ENCODE measurements around the gene ERRFI1.

Gene ERRFI1

DNA sequence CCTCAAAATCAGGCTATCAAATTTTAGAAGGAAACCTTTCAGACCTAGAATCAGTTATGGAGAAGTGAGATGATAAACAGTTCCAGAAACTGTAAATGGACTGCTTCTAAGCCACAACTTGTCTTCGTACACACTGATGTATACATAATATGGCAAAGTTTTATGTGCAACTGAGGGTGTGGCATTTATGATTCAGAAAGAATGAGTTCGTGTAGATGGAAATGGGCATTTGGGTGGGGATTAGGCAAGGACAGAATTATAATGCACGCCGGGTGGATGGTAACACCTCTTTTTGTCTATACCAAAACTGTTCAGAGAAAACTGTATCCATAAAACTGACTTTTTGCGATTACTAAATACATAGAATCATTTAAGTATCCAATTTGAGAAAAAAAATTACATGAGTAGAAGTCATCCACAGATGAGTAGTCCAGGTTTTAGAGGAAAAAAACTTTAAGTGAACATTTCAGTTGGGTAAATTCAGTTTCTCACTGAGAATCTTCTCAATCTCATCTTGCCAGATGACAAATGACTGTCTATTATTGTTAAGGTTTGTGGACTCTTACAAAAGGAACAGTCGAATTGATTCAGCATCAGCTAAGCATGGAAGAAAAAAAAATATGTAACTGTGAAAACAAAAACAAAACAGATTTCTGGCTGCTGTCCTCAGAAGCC, 22.5 kb downstream of the ERRFI1 start:
- DNase-seq = no peak

- DNase-seq = no peak
Observed at GRCh38 chr1:8002921-8003320, 23.2 kb downstream of the ERRFI1 start.

DNA sequence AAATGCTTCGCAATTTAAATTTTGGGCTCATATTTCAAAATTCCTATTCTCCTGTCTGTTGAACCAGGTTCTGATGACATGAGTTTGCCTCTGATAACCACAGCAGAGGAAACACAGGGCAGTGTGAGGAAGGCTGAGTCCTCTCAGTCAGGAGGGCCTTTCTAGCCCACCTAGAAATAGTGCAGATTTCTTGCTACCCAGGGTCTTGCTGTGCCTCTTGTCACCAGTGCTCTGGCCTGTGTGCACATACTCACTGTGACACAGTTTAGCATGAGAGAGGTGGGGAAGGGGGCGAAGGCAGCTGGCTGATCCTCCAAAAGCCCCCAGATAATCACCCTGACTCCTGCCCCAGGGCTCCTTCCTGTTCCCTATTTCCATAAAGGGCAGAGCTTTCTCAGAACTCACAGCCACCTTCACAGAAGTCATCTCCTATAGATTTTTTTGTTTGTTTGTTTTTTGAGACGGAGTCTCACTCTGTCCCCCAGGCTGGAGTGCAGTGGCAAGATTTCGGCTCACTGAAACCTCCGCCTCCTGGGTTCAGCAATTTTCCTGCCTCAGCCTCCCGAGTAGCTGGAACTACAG, 23.7 kb downstream of the ERRFI1 start:
- no peak for DNase-seq

DNA sequence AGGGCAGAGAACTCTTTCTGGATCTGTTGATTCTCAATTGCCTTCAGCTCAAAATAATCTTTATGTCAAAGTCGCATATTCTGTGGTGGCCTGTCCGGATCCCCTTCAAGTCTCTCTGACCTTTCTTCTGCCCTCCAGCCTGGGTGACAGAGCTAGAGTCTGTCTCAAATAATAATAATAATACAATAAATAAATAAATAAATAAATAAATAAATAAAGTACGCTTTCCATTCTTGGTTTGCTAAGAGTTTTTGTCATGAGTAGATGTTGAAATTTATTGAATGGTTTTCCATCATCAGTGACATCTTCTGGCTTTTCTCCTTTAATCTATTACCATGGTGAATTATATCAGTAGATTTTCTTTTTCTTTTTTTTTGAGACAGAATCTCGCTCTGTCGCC, 30.7 kb downstream of the ERRFI1 start:
- DNase-seq = no peak

GRCh38 chr1:7994827-7995226, 31.3 kb downstream of the ERRFI1 start:
- no peak for DNase-seq

- no peak for DNase-seq
Observed at GRCh38 chr1:7993593-7994479, 32.3 kb downstream of the ERRFI1 start.

- no peak for DNase-seq
Observed at GRCh38 chr1:7992885-7993284, 33.2 kb downstream of the ERRFI1 start.

DNA sequence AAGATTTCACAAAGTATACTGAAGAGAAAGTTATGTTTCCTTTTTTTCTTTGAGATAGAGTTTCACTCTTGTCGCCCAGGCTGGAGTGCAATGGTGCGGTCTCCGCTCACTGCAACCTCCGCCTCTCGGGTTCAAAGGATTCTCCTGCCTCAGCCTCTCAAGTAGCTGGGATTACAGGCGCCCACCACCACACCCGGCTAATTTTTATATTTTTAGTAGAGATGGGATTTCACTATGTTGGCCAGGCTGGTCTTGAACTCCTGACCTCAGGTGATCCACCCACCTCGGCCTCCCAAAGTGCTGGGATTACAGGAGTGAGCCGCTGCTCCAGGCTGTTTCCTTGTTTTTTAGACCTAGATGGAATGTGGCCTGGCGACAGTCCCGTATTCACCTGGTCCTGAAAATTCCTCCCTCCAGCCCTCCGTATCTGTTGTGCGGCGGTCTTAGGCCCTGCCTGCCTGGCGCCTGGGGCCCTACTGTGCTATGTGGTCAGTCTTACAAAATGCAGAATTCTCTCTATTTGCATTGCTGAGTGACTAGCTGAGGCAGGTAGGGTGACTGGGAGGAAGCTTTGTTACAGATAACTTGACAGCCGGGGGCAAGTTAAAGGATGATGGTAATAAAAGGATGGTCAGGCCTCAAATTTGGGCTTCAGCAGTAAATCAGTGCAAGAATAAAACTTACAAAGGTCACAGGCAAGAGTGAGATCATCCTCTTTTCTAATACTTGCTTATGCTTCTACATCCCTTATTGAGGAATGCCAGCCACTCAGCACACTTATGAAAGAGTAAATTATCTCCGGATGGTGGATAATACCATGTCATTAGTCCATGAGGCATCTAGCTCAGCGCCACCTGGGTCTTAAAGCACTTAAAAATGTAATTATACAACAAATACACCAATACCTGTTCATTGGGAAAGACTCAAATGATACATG, 34.3 kb downstream of the ERRFI1 start:
- no peak for DNase-seq

- no peak for DNase-seq
Observed at GRCh38 chr1:7989762-7990428, 36.2 kb downstream of the ERRFI1 start.

DNA sequence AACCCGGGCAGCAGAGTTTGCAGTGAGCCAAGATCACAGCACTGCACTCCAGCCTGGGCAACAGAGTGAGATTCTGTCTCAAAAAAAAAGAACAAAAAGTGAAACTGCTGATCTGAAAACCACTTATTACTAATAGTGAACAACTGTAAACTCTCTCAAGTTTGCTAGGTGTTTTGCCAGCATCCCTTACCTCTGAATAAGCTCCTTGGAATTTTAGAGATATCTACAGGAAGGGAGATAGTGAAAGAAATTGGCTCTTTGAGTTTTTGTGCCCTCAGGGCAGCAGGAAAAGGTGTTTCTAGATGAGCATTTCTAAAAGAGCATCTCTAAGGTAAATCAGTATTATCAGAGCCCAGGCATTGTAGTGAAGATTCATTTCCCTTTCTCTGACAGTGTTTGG, 37.5 kb downstream of the ERRFI1 start:
- no peak for DNase-seq

- DNase-seq = no peak
Observed at GRCh38 chr1:7987528-7987927, 38.6 kb downstream of the ERRFI1 start.

GRCh38 chr1:7985851-7986612, 40.1 kb downstream of the ERRFI1 start:
- DNase-seq = no peak

DNA sequence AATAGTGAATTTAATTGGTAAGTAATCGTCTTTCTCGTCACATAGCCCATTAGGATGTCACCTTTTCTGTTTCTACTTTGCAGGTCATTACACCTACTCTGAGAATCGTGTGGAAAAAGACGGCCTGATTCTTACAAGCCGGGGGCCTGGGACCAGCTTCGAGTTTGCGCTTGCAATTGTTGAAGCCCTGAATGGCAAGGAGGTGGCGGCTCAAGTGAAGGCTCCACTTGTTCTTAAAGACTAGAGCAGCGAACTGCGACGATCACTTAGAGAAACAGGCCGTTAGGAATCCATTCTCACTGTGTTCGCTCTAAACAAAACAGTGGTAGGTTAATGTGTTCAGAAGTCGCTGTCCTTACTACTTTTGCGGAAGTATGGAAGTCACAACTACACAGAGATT, 41.3 kb downstream of the ERRFI1 start:
- no peak for DNase-seq

DNA sequence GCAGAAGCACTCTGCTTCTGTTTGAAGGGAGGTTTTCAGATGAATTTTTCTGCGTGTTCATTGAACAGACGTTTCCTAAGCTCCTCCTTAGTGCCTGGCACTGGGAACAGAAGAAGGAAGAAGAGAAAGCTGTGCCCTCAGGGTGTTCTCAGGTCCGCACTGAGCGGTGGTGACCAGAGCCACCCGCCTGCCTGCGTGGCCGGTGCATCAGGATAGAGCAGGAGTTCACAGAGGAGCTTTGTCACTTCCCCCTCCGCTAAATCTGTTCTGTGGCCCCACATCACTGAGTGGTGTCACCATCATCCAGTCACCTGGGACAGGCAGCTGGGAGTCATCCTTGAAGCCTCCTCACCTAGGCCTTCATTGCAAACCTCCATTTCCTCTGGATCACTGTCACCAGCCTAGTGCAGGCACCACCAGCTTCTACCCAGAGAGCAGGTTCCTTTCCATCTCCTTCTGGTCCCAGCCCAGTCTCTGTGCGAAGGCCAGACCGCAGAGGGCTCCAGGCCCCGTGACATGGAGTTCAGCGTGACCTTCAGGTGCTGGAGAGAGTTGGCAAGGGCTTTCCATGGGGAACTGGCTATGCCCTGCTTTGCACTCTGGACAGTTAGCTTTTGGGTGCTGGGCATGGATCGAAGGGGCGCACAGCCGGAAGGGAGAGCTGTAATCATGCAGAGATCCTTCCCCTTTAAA, 42.9 kb downstream of the ERRFI1 start:
- no peak for DNase-seq

- DNase-seq = no peak
Observed at GRCh38 chr1:7980984-7981383, 45.1 kb downstream of the ERRFI1 start.

DNA sequence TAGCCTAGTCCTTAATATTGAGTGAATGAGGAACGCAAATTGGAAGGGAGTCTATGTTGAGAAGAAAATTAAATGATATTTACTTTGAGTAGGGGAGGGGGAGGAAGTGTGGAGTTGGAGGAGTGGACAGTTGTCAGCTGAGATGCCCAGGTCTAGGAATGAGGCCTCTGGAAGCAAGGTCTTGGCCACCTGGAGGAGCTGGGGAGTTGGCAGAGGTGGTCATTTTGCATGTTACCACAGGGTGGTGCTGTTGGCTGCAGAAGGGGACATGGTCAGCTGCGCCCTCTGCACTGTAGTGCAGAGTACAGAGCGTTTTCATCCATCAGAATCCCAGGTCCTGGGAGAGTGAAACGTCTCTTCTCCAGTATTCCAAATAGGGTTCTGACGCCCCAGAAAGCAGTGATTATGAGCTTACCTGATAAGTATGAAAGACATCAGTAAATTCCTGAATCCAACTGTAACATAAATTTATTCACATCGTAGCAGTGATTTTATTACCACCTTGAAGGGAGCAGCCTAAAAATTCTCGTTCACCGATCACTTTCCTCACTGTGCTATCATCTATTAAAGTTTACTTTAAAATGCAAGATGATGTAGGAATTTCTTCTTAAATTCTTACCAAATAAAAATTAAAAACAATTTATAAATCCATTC, 50.8 kb downstream of the ERRFI1 start:
- no peak for DNase-seq

DNA sequence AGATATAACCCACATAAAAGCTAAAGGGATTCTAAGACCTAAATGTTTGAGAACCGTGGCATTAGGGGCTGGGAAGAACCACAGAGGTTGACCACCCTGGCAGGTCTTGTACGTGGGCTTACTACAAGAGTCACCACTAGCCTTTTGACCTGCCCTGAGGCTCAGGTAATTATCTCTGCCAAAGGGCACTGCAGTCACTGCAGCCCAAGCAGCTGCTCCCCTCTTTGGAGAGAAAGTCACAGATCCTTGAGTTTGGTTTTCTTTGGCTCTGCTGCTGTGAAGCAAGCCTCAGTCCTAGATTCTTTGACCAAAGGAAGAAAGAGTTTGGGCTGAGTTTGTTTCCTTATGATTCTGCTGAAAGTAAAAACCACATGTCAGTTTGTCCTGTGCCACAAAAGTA, 53.0 kb downstream of the ERRFI1 start:
- DNase-seq = no peak

DNA sequence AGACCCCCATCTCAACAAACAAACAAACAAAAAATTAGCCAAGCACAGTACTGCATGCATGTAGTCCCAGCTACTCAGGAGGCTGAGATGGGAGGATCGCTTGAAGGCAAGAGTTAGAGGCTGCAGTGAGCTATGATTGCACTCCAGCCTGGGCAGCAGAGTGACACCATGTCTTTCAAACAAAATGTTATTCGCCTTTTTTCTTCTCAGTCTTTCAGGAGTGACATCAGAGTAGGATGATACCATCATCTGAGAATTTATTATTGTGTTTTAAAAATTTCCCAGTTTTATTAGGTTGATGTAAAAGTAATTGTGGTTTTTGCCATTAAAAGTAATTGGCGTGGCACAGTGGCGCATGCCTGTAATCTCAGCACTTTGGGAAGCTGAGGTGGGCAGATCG, 53.8 kb downstream of the ERRFI1 start:
- no peak for DNase-seq

DNA sequence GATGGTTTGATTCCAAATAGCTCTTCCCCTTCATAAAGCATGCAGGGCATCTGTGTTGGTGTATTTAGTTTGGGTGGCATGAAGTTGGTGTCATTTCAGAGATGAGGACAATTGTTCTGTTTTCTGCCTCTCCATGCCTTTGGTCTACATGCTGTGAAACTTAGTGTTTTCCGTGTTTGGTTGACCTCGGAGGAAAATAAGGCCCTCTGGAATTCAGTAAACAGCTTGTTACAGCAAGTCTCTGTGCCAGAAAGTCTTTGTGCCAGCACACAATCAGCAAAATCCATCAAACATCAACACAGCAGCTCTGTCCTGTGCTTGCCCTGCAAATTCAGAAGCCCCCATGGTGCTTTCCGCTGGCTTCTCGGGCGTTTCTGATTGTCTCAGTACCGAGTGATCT, 55.1 kb downstream of the ERRFI1 start:
- DNase-seq = no peak

DNA sequence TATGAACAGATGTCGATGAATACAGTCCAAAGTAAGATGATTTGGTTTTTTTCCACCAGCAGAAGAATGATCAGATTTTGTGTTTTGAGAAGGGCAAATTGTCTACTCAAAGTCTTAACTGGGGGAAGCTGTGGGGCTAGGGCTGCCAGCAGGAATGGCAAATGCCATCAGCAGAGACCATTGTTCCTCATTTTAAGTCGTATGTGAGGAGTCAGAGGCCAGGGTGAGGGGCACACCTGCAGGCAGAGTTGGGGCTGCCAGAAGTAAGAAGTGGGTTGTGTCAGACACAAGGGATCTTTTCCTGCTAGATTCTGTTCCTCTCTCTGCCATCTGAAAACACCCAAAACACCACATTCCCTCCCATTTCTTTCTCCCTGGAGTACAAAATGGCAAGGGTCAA, 55.9 kb downstream of the ERRFI1 start:
- DNase-seq = no peak

Measured in activated CD4-positive, alpha-beta T cell treated with anti-CD3 and anti-CD28 coated beads for 4 hours (primary cell).